Chondrocyte (in vitro differentiated cells): ENCODE data around the gene DPP6. TPM values are rescaled to one million over a fixed set of nuclear protein-coding genes. Genes with fewer than 3 reads are reported as not detected.

Source experiments
- DNase-seq: peaks from one replicate; pipeline ENCODE4 v3.0.0; 2021; ENCODE audit warnings: mixed read lengths, low spot score
- H3K27ac Mint-ChIP-seq: one replicate; pipeline ENCODE4 v1.8.0; 2021; ENCODE audit warnings: mild to moderate bottlenecking, moderate library complexity, mixed read lengths; ENCODE audit not compliant: unreplicated experiment
- H3K27me3 Mint-ChIP-seq: 2 replicates; pipeline ENCODE4 v1.8.0; 2021; ENCODE audit warnings: low read depth, mixed read lengths
- H3K36me3 Mint-ChIP-seq: 2 replicates; pipeline ENCODE4 v1.8.0; 2021; ENCODE audit warnings: low read depth, mixed read lengths
- H3K4me1 Mint-ChIP-seq: 2 replicates; pipeline ENCODE4 v1.8.0; 2021; ENCODE audit warnings: low read depth, mild to moderate bottlenecking, mixed read lengths
- H3K4me3 Mint-ChIP-seq: one replicate; pipeline ENCODE4 v1.8.0; 2021; ENCODE audit warnings: mild to moderate bottlenecking, moderate library complexity, mixed read lengths; ENCODE audit not compliant: unreplicated experiment
- H3K9me3 Mint-ChIP-seq: 2 replicates; pipeline ENCODE4 v1.8.0; 2021; ENCODE audit warnings: low read depth, mixed read lengths
- CTCF ChIP-seq: fragments of 200-600 bp; sonication (generic); IDR thresholded peaks from 2 replicates; pipeline ENCODE4 v1.5.0; 2021; ENCODE audit warnings: antibody characterized with exemption, mild to moderate bottlenecking, moderate library complexity
- total RNA-seq: library from RNA; stranded (reverse); gene quantifications from 3 replicates; pipeline ENCODE4 v1.2.1, GENCODE V29; 2021

DPP6 gene
- total RNA-seq, 1 donor from 2014 or later, result not detected

DNA sequence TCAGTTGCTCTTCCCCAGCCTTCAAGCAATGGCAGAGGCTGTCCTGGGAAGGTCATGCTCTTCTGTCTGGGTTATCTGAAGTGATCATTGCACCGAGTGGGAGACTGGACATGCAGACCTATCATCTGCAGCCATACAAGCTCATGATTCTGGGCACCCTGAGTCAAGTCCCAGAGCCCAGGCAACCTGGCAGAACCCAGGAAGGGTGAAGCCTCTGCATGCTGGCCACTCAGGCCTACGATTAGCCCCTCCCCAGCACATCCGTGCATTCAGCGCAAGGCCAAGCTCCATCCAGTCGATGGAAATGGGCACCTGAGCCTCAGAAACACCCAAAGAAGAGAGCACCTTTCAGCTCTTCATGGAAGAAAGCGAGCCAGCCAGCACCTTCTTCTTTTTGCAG lies 688.9 kb downstream of the DPP6 start:
- Mint-ChIP-seq H3K27ac (no peak overlapping the region), H3K36me3 (no peaks in the 10 kb centered on the region), H3K27me3 (peaks cover 3% of the 10 kb centered on the region), H3K4me3 (no peak overlapping the region), H3K4me1 (no peaks in the 10 kb centered on the region), H3K9me3 (peaks cover 27% of the 10 kb centered on the region)
- DNase-seq, result no peak
- TF ChIP-seq CTCF, result no peak

DNA sequence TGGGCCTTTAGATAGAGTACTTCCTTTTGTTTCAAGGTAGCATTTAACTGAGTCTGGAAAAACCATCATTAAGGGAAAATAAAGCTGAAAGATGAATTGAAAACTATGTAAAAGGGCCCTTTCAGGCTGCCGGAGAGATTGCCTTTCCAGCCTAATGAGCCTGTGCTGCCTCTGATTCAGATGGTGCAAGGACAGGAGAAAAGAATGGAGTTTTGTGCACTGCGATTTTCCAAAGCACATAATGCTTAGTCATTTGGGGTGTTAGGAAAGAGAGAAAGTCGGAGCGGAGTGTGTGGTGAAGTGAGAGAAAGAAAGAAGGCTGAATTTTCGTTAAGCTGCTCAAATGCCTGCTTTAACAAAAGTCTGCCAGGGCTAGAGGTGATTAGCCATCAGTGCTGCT lies 691.0 kb downstream of the DPP6 start:
- Mint-ChIP-seq H3K4me1 (no peaks in the 10 kb centered on the region), H3K27me3 (peaks cover 3% of the 10 kb centered on the region), H3K9me3 (peaks cover 16% of the 10 kb centered on the region), H3K36me3 (no peaks in the 10 kb centered on the region), H3K4me3 (no peak overlapping the region), H3K27ac (no peak overlapping the region)
- TF ChIP-seq CTCF, result no peak
- DNase-seq, result no peak

DNA sequence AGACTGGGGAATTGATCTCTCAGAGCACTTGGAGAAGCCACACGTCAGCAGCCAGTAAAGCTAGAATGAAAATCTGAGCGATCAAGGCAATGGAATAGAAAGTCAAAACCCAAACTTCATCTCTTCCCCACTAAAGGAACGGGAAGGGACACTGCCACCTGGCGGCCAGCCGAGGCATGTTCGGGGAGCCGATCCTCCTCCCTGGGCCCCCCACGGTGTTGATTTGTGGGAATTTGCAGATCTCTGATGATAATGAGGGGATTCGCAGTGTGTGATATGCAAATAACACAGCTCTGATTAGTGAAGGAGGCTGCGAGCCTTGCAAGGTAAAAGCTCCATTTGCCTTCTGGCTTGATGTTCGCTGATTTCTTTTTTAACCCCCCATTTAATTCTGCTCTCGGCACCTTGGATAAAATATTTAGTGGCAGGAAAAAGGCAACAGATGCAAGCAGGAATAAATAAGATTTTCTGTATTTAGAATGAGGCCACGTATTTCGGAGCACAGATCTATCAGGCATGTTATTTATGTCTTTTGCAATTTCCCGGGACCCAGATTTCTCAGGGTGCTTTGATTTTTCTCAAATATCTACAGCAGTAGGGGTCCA lies 692.2 kb downstream of the DPP6 start:
- no peak overlapping the region for H3K4me3 Mint-ChIP-seq

GRCh38 chr7:154744861-154745258 lies 692.7 kb downstream of the DPP6 start:
- DNase-seq, result no peak
- no peaks in the 10 kb centered on the region for H3K36me3 Mint-ChIP-seq
- H3K27me3 Mint-ChIP-seq, result peaks cover 3% of the 10 kb centered on the region
- TF ChIP-seq CTCF, result no peak
- no peak overlapping the region for H3K27ac Mint-ChIP-seq
- no peak overlapping the region for H3K4me3 Mint-ChIP-seq
- peaks cover 11% of the 10 kb centered on the region for H3K9me3 Mint-ChIP-seq
- H3K4me1 Mint-ChIP-seq, result no peaks in the 10 kb centered on the region

More for the DNA sequence above, 692.2 kb downstream of the DPP6 start:
- peaks cover 3% of the 10 kb centered on the region for H3K27me3 Mint-ChIP-seq
- H3K36me3 Mint-ChIP-seq, result no peaks in the 10 kb centered on the region
- no peaks in the 10 kb centered on the region for H3K4me1 Mint-ChIP-seq
- peak; percentile 69 for TF ChIP-seq CTCF
- DNase-seq, result no peak
- H3K27ac Mint-ChIP-seq, result no peak overlapping the region
- H3K9me3 Mint-ChIP-seq, result peaks cover 12% of the 10 kb centered on the region

DNA sequence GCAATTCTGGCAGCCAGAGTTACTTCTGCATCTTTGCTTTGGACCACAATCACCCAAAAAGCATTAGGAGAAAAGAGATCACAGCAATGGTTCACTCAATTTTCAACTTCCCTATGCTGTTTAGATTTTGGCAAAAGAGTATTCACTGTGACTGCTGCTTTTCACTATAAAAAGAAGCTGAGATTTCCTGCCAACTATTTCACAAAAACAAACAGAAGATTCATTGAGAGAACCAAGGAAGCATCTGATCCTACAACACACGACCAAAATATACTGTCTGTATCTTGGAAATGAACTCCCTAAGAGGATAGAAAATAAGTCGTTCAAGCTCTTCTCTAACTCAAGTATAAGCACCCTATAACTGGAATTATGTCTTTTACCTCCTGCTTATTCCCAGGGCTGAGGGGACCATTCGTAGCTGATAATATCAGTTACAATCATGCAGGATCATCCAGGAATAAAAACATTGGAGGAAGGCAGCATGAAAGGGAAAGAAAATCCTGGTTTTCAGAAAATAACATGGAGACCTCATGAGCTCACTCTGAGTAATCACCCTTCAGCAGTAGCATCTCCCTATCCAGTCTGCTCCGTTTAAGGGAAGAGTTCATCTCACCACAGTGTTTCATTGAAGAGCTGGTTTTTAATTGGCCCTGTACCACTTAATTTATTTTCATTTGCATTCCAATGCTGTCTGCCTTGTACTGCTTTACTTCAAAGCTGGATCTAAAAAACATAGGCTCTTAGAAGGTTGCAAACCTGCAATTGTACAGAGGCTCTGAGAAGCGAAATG lies 694.6 kb downstream of the DPP6 start:
- DNase-seq, result no peak
- Mint-ChIP-seq H3K27ac (no peak overlapping the region), H3K27me3 (peaks cover 3% of the 10 kb centered on the region)

More for the DNA sequence above, 694.6 kb downstream of the DPP6 start:
- no peak for TF ChIP-seq CTCF
- H3K36me3 Mint-ChIP-seq, result no peaks in the 10 kb centered on the region
- H3K4me1 Mint-ChIP-seq, result no peaks in the 10 kb centered on the region
- peaks cover 3% of the 10 kb centered on the region for H3K9me3 Mint-ChIP-seq
- H3K4me3 Mint-ChIP-seq, result no peak overlapping the region
